CD4-positive, CD25-positive, alpha-beta regulatory T cell (primary cell): Measurements from ENCODE around the gene KATNB1. TPM values are rescaled to one million over a fixed set of nuclear protein-coding genes. Genes with fewer than 3 reads are reported as not detected.
A peak's percentile ranks its signal among the peaks of the same experiment; 100 is the strongest.

Experiments
- ATAC-seq, 2 donors: fragments of 150-1000 bp; cut with Tn5 transposase; one replicate each; pipeline ENCODE4 v1.10.0; 2021; ENCODE audit warnings: low read depth in 2 of 2, moderate number of reproducible peaks in 2 of 2, moderate library complexity in 1 of 2
- DNase-seq, 3 donors: peaks; one replicate each; pipeline versions ENCODE4 v3.0.0 to v3.0.0-alpha.2; 2012 to 2022; ENCODE audit warnings: mixed read lengths in 1 of 3
- H3K27ac ChIP-seq: one replicate; pipeline ENCODE4 v1.7.0; 2013; ENCODE audit warnings: mild to moderate bottlenecking, low read length; ENCODE audit not compliant: insufficient read depth, poor library complexity, severe bottlenecking
- H3K27me3 ChIP-seq: one replicate; pipeline ENCODE4 v1.7.0; 2013; ENCODE audit warnings: low read length; ENCODE audit not compliant: control insufficient read depth, insufficient read depth
- H3K36me3 ChIP-seq: one replicate; pipeline ENCODE4 v1.7.0; 2013; ENCODE audit warnings: mild to moderate bottlenecking, low read length, moderate library complexity; ENCODE audit not compliant: control insufficient read depth, insufficient read depth
- H3K4me1 ChIP-seq: 2 replicates; pipeline ENCODE4 v1.7.0; 2013; ENCODE audit warnings: mild to moderate bottlenecking, low read length; ENCODE audit not compliant: insufficient read depth, control insufficient read depth, poor library complexity, severe bottlenecking
- H3K4me3 ChIP-seq: one replicate; pipeline ENCODE4 v1.7.0; 2013; ENCODE audit warnings: low read depth, mild to moderate bottlenecking, low read length, moderate library complexity
- H3K9me3 ChIP-seq, 2 experiments: 1 replicate in 1 of 2; 2 replicates in 1 of 2; pipeline ENCODE4 v1.7.0; 2013; ENCODE audit warnings: low read length in 2 of 2, mild to moderate bottlenecking in 1 of 2, moderate library complexity in 1 of 2; ENCODE audit not compliant: control insufficient read depth in 2 of 2
- H3K27ac Mint-ChIP-seq, 3 donors: one replicate each; pipeline ENCODE4 v1.8.0; 2020 to 2022; ENCODE audit warnings: mild to moderate bottlenecking in 3 of 3, mixed read lengths in 3 of 3, moderate library complexity in 2 of 3
- H3K27me3 Mint-ChIP-seq: one replicate; pipeline ENCODE4 v1.8.0; 2022; ENCODE audit warnings: mild to moderate bottlenecking, mixed read lengths
- H3K36me3 Mint-ChIP-seq: one replicate; pipeline ENCODE4 v1.8.0; 2020; ENCODE audit warnings: mixed read lengths
- H3K4me1 Mint-ChIP-seq, 4 donors: one replicate each; pipeline ENCODE4 v1.8.0; 2020 to 2022; ENCODE audit warnings: mixed read lengths in 4 of 4, mild to moderate bottlenecking in 1 of 4
- H3K4me3 Mint-ChIP-seq, 4 donors: one replicate each; pipeline ENCODE4 v1.8.0; 2020 to 2022; ENCODE audit warnings: mild to moderate bottlenecking in 4 of 4, mixed read lengths in 4 of 4, moderate library complexity in 3 of 4
- H3K9me3 Mint-ChIP-seq, 7 donors: one replicate each; pipeline ENCODE4 v1.8.0; 2020 to 2022; ENCODE audit warnings: mixed read lengths in 7 of 7, mild to moderate bottlenecking in 3 of 7, moderate library complexity in 2 of 7
- polyA plus RNA-seq, 4 donors: library from polyadenylated mRNA; unstranded; fragments of 300-500 nt; fragmentation: Illumina TruSeq; gene quantifications; one replicate each; pipeline ENCODE4 v1.2.3, GENCODE V29; 2021
- total RNA-seq: library from RNA; stranded (reverse); gene quantifications from one replicate; pipeline ENCODE4 v1.2.3, GENCODE V29; 2022

Gene KATNB1
- total and polyA plus RNA-seq, 5 donors from 2014 or later = 12.8 to 20.3 (median 17.5) TPM

GRCh38 chr16:57749101-57749692 is 13.6 kb downstream of the KATNB1 start:
- H3K9me3 ChIP-seq = no peaks in the 10 kb centered on the region
- Mint-ChIP-seq H3K4me3 (no peak overlapping the region), H3K9me3 (no peaks in the 10 kb centered on the region), H3K27me3 (no peaks in the 10 kb centered on the region), H3K4me1 (peaks cover 0 to 6% (median 0%) of the 10 kb centered on the region in 4 donors), H3K36me3 (peaks cover 27% of the 10 kb centered on the region), H3K27ac (peak overlapping the region in 1 of 3 donors; percentile 62)
- no peaks in the 10 kb centered on the region for H3K36me3 ChIP-seq
- no peak overlapping the region for H3K27ac ChIP-seq
- DNase-seq (no peak), ATAC-seq (no peak)
- no peaks in the 10 kb centered on the region for H3K27me3 ChIP-seq
- no peak overlapping the region for H3K4me3 ChIP-seq
- no peaks in the 10 kb centered on the region for H3K4me1 ChIP-seq

GRCh38 chr16:57749856-57750452 is 14.4 kb downstream of the KATNB1 start:
- Mint-ChIP-seq H3K4me3 (no peak overlapping the region), H3K27ac (no peak overlapping the region), H3K9me3 (no peaks in the 10 kb centered on the region), H3K4me1 (peaks cover 0 to 6% (median 0%) of the 10 kb centered on the region in 4 donors), H3K36me3 (peaks cover 24% of the 10 kb centered on the region), H3K27me3 (no peaks in the 10 kb centered on the region)
- Histone ChIP-seq H3K27ac (no peak overlapping the region), H3K4me1 (no peaks in the 10 kb centered on the region), H3K27me3 (no peaks in the 10 kb centered on the region), H3K36me3 (no peaks in the 10 kb centered on the region), H3K9me3 (no peaks in the 10 kb centered on the region), H3K4me3 (no peak overlapping the region)
- DNase-seq = no peak
- no peak for ATAC-seq

DNA sequence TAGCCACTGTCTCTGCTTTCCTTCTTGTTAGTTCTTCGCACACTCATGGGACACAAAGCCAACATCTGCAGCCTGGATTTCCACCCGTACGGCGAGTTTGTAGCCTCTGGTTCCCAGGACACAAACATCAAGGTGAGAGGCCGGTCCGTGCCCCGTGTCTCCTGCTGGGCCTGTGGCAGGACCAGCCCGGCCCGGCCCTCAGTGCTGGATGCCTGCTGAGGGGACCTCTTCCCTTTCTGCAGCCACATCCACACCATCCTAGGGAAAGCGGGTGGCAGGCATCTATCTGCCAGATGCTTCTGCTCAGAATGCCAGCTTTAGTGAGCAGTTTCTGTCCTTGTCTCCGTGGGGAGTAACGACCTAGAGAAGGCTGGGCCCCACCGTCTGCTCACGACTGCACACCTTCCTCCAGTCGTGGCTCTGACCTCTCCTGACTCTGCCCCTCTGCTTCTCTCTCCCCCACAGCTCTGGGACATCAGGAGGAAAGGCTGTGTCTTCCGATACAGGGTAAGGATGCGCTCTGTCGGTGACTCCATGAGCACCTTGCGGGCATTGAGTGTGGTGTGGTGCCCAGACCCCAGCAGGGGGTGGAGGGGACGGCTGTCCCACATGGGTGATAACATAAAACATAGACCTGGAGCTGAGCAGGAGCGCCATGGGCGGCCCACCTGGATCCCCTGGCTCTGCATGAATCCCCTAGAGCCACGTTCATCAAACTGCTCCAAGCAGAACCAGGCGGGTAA is 15.4 kb downstream of the KATNB1 start:
- Mint-ChIP-seq H3K9me3 (no peaks in the 10 kb centered on the region), H3K36me3 (peaks cover 22% of the 10 kb centered on the region), H3K27me3 (no peaks in the 10 kb centered on the region), H3K4me1 (peaks cover 0 to 2% (median 0%) of the 10 kb centered on the region in 4 donors), H3K27ac (no peak overlapping the region), H3K4me3 (no peak overlapping the region)
- H3K4me1 ChIP-seq = no peaks in the 10 kb centered on the region
- no peak overlapping the region for H3K4me3 ChIP-seq
- no peaks in the 10 kb centered on the region for H3K9me3 ChIP-seq
- no peaks in the 10 kb centered on the region for H3K27me3 ChIP-seq
- no peak for DNase-seq
- no peak for ATAC-seq
- H3K27ac ChIP-seq = no peak overlapping the region
- H3K36me3 ChIP-seq = no peaks in the 10 kb centered on the region

DNA sequence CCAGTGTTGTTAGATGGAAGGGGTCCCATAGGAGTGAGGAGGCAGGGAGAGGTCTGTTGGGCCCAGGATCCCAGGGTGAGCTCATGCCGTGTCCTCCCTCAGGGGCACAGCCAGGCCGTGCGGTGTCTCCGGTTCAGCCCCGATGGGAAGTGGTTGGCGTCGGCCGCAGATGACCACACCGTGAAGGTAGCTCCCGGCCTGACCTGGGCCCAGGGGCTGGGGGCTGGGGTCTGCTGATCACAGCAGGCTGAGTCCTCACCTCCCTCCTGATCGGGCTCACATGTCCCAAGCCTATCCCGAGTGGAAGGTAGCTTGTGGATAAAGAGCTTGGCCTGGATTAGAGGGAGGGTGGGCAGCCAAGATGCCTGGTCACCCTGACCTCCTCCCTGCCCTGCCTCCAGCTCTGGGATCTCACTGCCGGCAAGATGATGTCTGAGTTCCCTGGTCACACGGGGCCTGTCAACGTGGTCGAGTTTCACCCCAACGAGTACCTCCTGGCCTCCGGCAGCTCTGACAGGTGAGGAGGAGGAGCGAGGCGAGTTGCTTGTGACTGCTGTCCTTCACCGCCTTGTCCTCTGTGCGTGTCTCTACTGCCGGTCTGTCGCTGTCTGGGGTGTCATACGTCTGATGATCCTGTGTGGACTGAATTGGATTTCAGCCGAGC is 16.1 kb downstream of the KATNB1 start:
- no peaks in the 10 kb centered on the region for H3K4me1 ChIP-seq
- no peak overlapping the region for H3K4me3 ChIP-seq
- H3K27me3 ChIP-seq = no peaks in the 10 kb centered on the region
- no peaks in the 10 kb centered on the region for H3K36me3 ChIP-seq
- Mint-ChIP-seq H3K9me3 (no peaks in the 10 kb centered on the region), H3K4me3 (no peak overlapping the region), H3K27me3 (no peaks in the 10 kb centered on the region), H3K4me1 (no peaks in the 10 kb centered on the region), H3K36me3 (peaks cover 22% of the 10 kb centered on the region), H3K27ac (no peak overlapping the region)
- DNase-seq = no peak
- ATAC-seq = no peak
- no peaks in the 10 kb centered on the region for H3K9me3 ChIP-seq
- no peak overlapping the region for H3K27ac ChIP-seq

DNA sequence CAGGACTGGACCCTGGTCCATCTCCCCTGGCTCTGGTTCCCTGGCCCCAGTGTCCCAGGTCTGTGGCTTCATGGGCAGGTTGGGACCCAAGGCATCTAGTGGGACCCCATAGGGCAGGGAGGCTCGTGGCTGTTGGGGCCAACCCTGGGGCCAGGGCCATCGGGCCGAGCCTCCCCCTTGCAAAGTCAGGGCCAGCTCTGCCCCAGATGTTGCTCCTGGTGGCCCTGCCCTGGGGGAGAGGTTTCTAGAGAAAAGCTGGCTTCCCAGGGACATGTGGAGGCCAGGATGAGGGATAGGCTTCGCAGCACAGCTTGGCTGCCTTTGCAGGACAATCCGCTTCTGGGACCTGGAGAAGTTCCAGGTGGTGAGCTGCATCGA is 16.6 kb downstream of the KATNB1 start:
- no peaks in the 10 kb centered on the region for H3K27me3 Mint-ChIP-seq
- DNase-seq = no peak
- no peak overlapping the region for H3K27ac Mint-ChIP-seq
- Histone ChIP-seq H3K27ac (no peak overlapping the region), H3K4me1 (no peaks in the 10 kb centered on the region), H3K27me3 (no peaks in the 10 kb centered on the region), H3K36me3 (no peaks in the 10 kb centered on the region), H3K9me3 (no peaks in the 10 kb centered on the region), H3K4me3 (no peak overlapping the region)
- no peaks in the 10 kb centered on the region for H3K4me1 Mint-ChIP-seq
- peaks cover 22% of the 10 kb centered on the region for H3K36me3 Mint-ChIP-seq
- no peak for ATAC-seq
- H3K9me3 Mint-ChIP-seq = no peaks in the 10 kb centered on the region
- no peak overlapping the region for H3K4me3 Mint-ChIP-seq

- Histone ChIP-seq H3K27ac (no peak overlapping the region), H3K27me3 (no peaks in the 10 kb centered on the region), H3K4me1 (no peaks in the 10 kb centered on the region), H3K9me3 (no peaks in the 10 kb centered on the region), H3K36me3 (no peaks in the 10 kb centered on the region), H3K4me3 (no peak overlapping the region)
- no peaks in the 10 kb centered on the region for H3K9me3 Mint-ChIP-seq
- no peak overlapping the region for H3K27ac Mint-ChIP-seq
- H3K36me3 Mint-ChIP-seq = peaks cover 22% of the 10 kb centered on the region
- no peak for DNase-seq
- no peaks in the 10 kb centered on the region for H3K27me3 Mint-ChIP-seq
- ATAC-seq = no peak
- no peak overlapping the region for H3K4me3 Mint-ChIP-seq
- H3K4me1 Mint-ChIP-seq = no peaks in the 10 kb centered on the region
Observed at GRCh38 chr16:57752581-57753447, 17.2 kb downstream of the KATNB1 start.
